Measurements from ENCODE around the gene ZG16B.

GRCh38 chr16:2871926-2872325, 41.8 kb downstream of the ZG16B start:
- TF ChIP-seq POLR2A (IDR thresholded peaks at IDR 0.05), result no peak
- no peak for TF ChIP-seq CTCF (IDR thresholded peaks at IDR 0.05)
- TF ChIP-seq POLR2AphosphoS5 (IDR thresholded peaks at IDR 0.05), result no peak

Data from prostate gland (tissue), 2 donors.